IMR-90 (cell line): ENCODE results near the gene MAP3K15. TPM values are rescaled to one million over a fixed set of nuclear protein-coding genes. Genes with fewer than 3 reads are reported as not detected.

Experiments used
- ATAC-seq: fragments of 200-7000 bp; cut with Tn5 transposase; 2 replicates; pipeline ENCODE4 v1.9.1; 2020; ENCODE audit warnings: low read depth, mild to moderate bottlenecking, moderate library complexity
- BruUV-seq: library from RNA; stranded (reverse); fragments of 400-500 nt; replicated peaks from 2 replicates; lab custom pipeline; 2021; lab: Mats Ljungman, UMichigan
- CTCF ChIA-PET: fragments of 300-600 bp; formaldehyde crosslinking; extraction: SDS; loops from one replicate; lab custom pipeline; 2021; ENCODE audit warnings: antibody characterized with exemption; lab: Yijun Ruan, JAX
- POLR2A ChIA-PET: fragments of 300-600 bp; sonication (Branson Sonifier 250); formaldehyde crosslinking; loops from one replicate; lab custom pipeline; 2022; ENCODE audit warnings: antibody characterized with exemption; ENCODE audit not compliant: unreplicated experiment; lab: Charles Lee
- DNase-seq: peaks from one replicate; pipeline ENCODE4 v3.0.0; 2013
- H2AFZ ChIP-seq: replicated peaks from 2 replicates; pipeline ENCODE3; 2013; ENCODE audit warnings: low read length, mild to moderate bottlenecking; ENCODE audit not compliant: poor library complexity
- H2AK5ac ChIP-seq: 2 replicates; pipeline ENCODE4 v1.6.1; 2013; ENCODE audit warnings: low read depth, low read length, inconsistent platforms
- H2AK9ac ChIP-seq: replicated peaks from 2 replicates; pipeline ENCODE3; 2013; ENCODE audit warnings: mild to moderate bottlenecking, low read depth, low read length, moderate library complexity; ENCODE audit not compliant: poor library complexity
- H2BK120ac ChIP-seq: 2 replicates; pipeline ENCODE4 v1.6.1; 2013; ENCODE audit warnings: low read depth, low read length, inconsistent platforms
- H2BK15ac ChIP-seq: 3 replicates; pipeline ENCODE4 v1.6.1; 2013; ENCODE audit warnings: low read depth, low read length, inconsistent platforms
- H2BK20ac ChIP-seq: 2 replicates; pipeline ENCODE4 v1.6.1; 2013; ENCODE audit warnings: low read depth, mild to moderate bottlenecking, inconsistent platforms, low read length, moderate library complexity
- H2BK5ac ChIP-seq: 2 replicates; pipeline ENCODE4 v1.6.1; 2013; ENCODE audit warnings: mild to moderate bottlenecking, low read depth, low read length, inconsistent platforms; ENCODE audit not compliant: poor library complexity, severe bottlenecking
- H3K14ac ChIP-seq: replicated peaks from 2 replicates; pipeline ENCODE4 v1.6.1; 2013; ENCODE audit warnings: low read depth, low read length, inconsistent platforms
- H3K18ac ChIP-seq: 2 replicates; pipeline ENCODE4 v1.6.1; 2013; ENCODE audit warnings: low read depth, low read length, control low read depth
- H3K23ac ChIP-seq: 2 replicates; pipeline ENCODE4 v1.6.1; 2013; ENCODE audit warnings: low read depth, low read length, inconsistent platforms
- H3K27ac ChIP-seq: 2 replicates; pipeline ENCODE4 v1.5.1; 2013; ENCODE audit warnings: mild to moderate bottlenecking, control low read depth, low read length; ENCODE audit not compliant: insufficient read depth
- H3K27me3 ChIP-seq: 2 replicates; pipeline ENCODE4 v1.6.1; 2013; ENCODE audit warnings: low read length; ENCODE audit not compliant: control insufficient read depth, insufficient read depth
- H3K36me3 ChIP-seq: 2 replicates; pipeline ENCODE4 v1.6.1; 2013; ENCODE audit warnings: low read length, mixed read lengths; ENCODE audit not compliant: control insufficient read depth, insufficient read depth
- H3K4ac ChIP-seq: 2 replicates; pipeline ENCODE4 v1.6.1; 2013; ENCODE audit warnings: low read depth, low read length, inconsistent platforms
- H3K4me1 ChIP-seq: 2 replicates; pipeline ENCODE4 v1.6.1; 2013; ENCODE audit warnings: low read length, mixed read lengths; ENCODE audit not compliant: control insufficient read depth, insufficient read depth
- H3K4me2 ChIP-seq: 2 replicates; pipeline ENCODE4 v1.6.1; 2013; ENCODE audit warnings: low read depth, mild to moderate bottlenecking, control low read depth, low read length, moderate library complexity
- H3K4me3 ChIP-seq: 2 replicates; pipeline ENCODE4 v1.5.1; 2013; ENCODE audit warnings: low read depth, mild to moderate bottlenecking, control low read depth, low read length, moderate library complexity; ENCODE audit not compliant: insufficient read depth
- H3K56ac ChIP-seq: 2 replicates; pipeline ENCODE4 v1.6.1; 2013; ENCODE audit warnings: low read length, inconsistent platforms; ENCODE audit not compliant: insufficient read depth; ENCODE audit errors: extremely low read depth
- H3K79me1 ChIP-seq, 2 experiments: 2 replicates each; pipeline ENCODE4 v1.6.1; 2013; ENCODE audit warnings: low read length in 2 of 2, inconsistent platforms in 1 of 2, low read depth in 1 of 2
- H3K9ac ChIP-seq: 2 replicates; pipeline ENCODE4 v1.6.1; 2013; ENCODE audit warnings: low read depth, low read length, control low read depth
- H3K9me1 ChIP-seq: 2 replicates; pipeline ENCODE4 v1.6.1; 2013; ENCODE audit warnings: low read length, inconsistent platforms; ENCODE audit not compliant: insufficient read depth
- H3K9me3 ChIP-seq: 2 replicates; pipeline ENCODE4 v1.6.1; 2013; ENCODE audit warnings: low read length; ENCODE audit not compliant: control insufficient read depth, insufficient read depth
- H4K20me1 ChIP-seq: 2 replicates; pipeline ENCODE4 v1.6.1; 2013; ENCODE audit warnings: low read length, inconsistent platforms; ENCODE audit not compliant: insufficient read depth
- H4K5ac ChIP-seq: 2 replicates; pipeline ENCODE4 v1.6.1; 2013; ENCODE audit warnings: mild to moderate bottlenecking, low read depth, low read length, control low read depth
- H4K8ac ChIP-seq, 2 experiments: 2 replicates each; pipeline ENCODE4 v1.6.1; 2013; ENCODE audit warnings: low read depth in 2 of 2, low read length in 2 of 2, control low read depth in 1 of 2, inconsistent platforms in 1 of 2
- H4K91ac ChIP-seq: 2 replicates; pipeline ENCODE4 v1.6.1; 2013; ENCODE audit warnings: low read depth, low read length, inconsistent platforms; ENCODE audit not compliant: insufficient read depth
- BHLHE40 ChIP-seq: fragments of 150-350 bp; IDR thresholded peaks from 2 replicates; pipeline ENCODE4 v1.6.1; 2016; ENCODE audit warnings: mild to moderate bottlenecking, low read depth, low read length
- CEBPB ChIP-seq: IDR thresholded peaks from 2 replicates; pipeline ENCODE4 v1.6.1; 2012; ENCODE audit warnings: low read depth, low read length, improper control_type of control experiment
- CHD1 ChIP-seq: IDR thresholded peaks from 2 replicates; pipeline ENCODE4 v1.6.1; 2012; ENCODE audit warnings: low read depth, low read length, improper control_type of control experiment
- FOS ChIP-seq: fragments of 150-350 bp; IDR thresholded peaks from 2 replicates; pipeline ENCODE4 v1.6.1; 2016; ENCODE audit warnings: low read depth, low read length
- MAZ ChIP-seq: IDR thresholded peaks from 2 replicates; pipeline ENCODE4 v1.6.1; 2012; ENCODE audit warnings: low read depth, mild to moderate bottlenecking, low read length, improper control_type of control experiment, moderate library complexity, borderline replicate concordance
- MXI1 ChIP-seq: IDR thresholded peaks from 2 replicates; pipeline ENCODE4 v1.6.1; 2012; ENCODE audit warnings: low read depth, mild to moderate bottlenecking, low read length, moderate library complexity, borderline replicate concordance
- NFE2L2 ChIP-seq: fragments of 150-350 bp; IDR thresholded peaks from 2 replicates; pipeline ENCODE4 v1.6.1; 2016; ENCODE audit warnings: low read depth, mild to moderate bottlenecking, low read length
- POLR2A ChIP-seq: IDR thresholded peaks from 2 replicates; pipeline ENCODE4 v1.6.1; 2012; ENCODE audit warnings: mild to moderate bottlenecking, low read depth, low read length
- RAD21 ChIP-seq: IDR thresholded peaks from 2 replicates; pipeline ENCODE4 v1.6.1; 2012; ENCODE audit warnings: low read length, improper control_type of control experiment
- whole genome bisulfite sequencing, 2 experiments: methylation state at CpG; one replicate each; pipeline versions ENCODE4 v1.1.5 to v1.1.7; 2013; ENCODE audit warnings: missing lambda C conversion rate in 2 of 2; ENCODE audit not compliant: insufficient read length in 1 of 2; ENCODE audit errors: extremely low coverage in 2 of 2; 5-methylcytosine and 5-hydroxymethylcytosine counted together
- dilution Hi-C: fragments of 300-500 bp; cut with HindIII; formaldehyde crosslinking; loops from one replicate; pipeline ENCODE4 v1.14.3; 2018; ENCODE audit warnings: low sequenced_read_pairs; ENCODE audit not compliant: unreplicated experiment
- in situ Hi-C: fragments of 300-500 bp; cut with MboI; formaldehyde crosslinking; loops from 3 replicates; pipeline ENCODE4 v1.14.3; 2019; ENCODE audit warnings: low sequenced_read_pairs, inconsistent platforms, mixed read lengths
- intact Hi-C: fragments of 100-400 bp; cut with micrococcal nuclease; formaldehyde crosslinking; loops from 2 replicates; pipeline ENCODE4 v1.10.0; 2022
- polyA plus RNA-seq, 3 experiments: library from polyadenylated mRNA; depleted of rRNA; stranded (reverse); fragments of >200 nt; gene quantifications; 2 replicates each; pipeline ENCODE4 v1.2.3, GENCODE V29; 2012; ENCODE audit warnings: low replicate concordance in 1 of 3
- total RNA-seq: library from RNA; depleted of rRNA; stranded (reverse); fragments of >200 nt; gene quantifications from 2 replicates; pipeline ENCODE4 v1.2.3, GENCODE V29; 2012
- TF ChIP-seq, protein P1 (sequence below): fragments of 150-350 bp; IDR thresholded peaks from 2 replicates; pipeline ENCODE4 v1.6.1; 2016; ENCODE audit warnings: low read depth, mild to moderate bottlenecking, low read length, moderate library complexity, borderline replicate concordance
- TF ChIP-seq, protein P2 (sequence below): fragments of 150-350 bp; IDR thresholded peaks from 2 replicates; pipeline ENCODE4 v1.6.1; 2017; ENCODE audit warnings: mild to moderate bottlenecking, antibody characterized with exemption, low read length, low read depth

The MAP3K15 gene
- total and polyA plus RNA-seq, 2 of the 4 experiments (the other 2 are of a cell fraction) = under 0.01 to 0.10 TPM

DNA sequence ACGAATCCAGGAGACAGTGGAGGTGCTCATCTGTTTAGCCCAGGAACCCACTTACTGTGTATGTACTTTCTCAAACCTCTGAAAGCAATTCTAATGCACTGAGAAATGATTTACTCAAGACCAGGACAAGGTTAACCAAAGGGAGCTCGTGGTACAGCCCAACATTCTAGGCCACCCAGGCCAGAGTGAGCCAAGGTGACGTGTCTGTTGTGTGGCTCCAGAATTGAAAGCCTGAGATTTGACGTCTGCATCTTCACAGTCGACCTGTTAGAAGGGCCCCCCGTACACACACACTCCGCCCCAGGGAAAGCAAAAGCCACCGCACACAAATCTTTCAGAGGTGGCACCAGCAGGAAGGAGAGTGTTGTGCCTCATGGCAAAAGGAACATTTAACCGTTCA, 2.3 kb downstream of the MAP3K15 start:
- H4K20me1 ChIP-seq = no peaks in the 10 kb centered on the region
- H3K56ac ChIP-seq = no peak overlapping the region
- peaks cover 2% of the 10 kb centered on the region; the same call in 1 of the 2 replicates for H3K9me3 ChIP-seq
- H3K27me3 ChIP-seq = peaks cover 8% of the 10 kb centered on the region
- H3K4me2 ChIP-seq = no peak overlapping the region
- no peak for DNase-seq
- H3K27ac ChIP-seq = no peak overlapping the region
- no peak overlapping the region for H3K18ac ChIP-seq
- H3K4me1 ChIP-seq = no peaks in the 10 kb centered on the region
- H2BK5ac ChIP-seq = no peak overlapping the region
- ChIA-PET CTCF (no interaction called here), POLR2A (no interaction called here)
- no peak overlapping the region for H2BK15ac ChIP-seq
- H4K8ac ChIP-seq = no peak overlapping the region
- BruUV-seq = no TSS peak
- no peaks in the 10 kb centered on the region for H3K79me1 ChIP-seq
- in situ Hi-C loops = no loop called here
- no peak overlapping the region for H3K4ac ChIP-seq
- no peaks in the 10 kb centered on the region for H3K36me3 ChIP-seq
- H4K91ac ChIP-seq = no peak overlapping the region
- intact Hi-C loops = no loop called here
- no peak overlapping the region for H2AK9ac ChIP-seq
- no peak overlapping the region for H4K5ac ChIP-seq
- H3K9ac ChIP-seq = no peak overlapping the region
- H2AFZ ChIP-seq = no peak overlapping the region
- H2BK120ac ChIP-seq = no peak overlapping the region
- H3K14ac ChIP-seq = no peak overlapping the region
- no peak for TF ChIP-seq MAZ
- no peak for TF ChIP-seq RAD21
- TF ChIP-seq MXI1 = no peak
- TF ChIP-seq BHLHE40 = no peak
- no peak for TF ChIP-seq CEBPB
- TF ChIP-seq, protein P1, sequence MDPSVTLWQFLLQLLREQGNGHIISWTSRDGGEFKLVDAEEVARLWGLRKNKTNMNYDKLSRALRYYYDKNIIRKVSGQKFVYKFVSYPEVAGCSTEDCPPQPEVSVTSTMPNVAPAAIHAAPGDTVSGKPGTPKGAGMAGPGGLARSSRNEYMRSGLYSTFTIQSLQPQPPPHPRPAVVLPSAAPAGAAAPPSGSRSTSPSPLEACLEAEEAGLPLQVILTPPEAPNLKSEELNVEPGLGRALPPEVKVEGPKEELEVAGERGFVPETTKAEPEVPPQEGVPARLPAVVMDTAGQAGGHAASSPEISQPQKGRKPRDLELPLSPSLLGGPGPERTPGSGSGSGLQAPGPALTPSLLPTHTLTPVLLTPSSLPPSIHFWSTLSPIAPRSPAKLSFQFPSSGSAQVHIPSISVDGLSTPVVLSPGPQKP = no peak
- TF ChIP-seq CHD1 = no peak
- TF ChIP-seq NFE2L2 = no peak
- TF ChIP-seq, protein P2, sequence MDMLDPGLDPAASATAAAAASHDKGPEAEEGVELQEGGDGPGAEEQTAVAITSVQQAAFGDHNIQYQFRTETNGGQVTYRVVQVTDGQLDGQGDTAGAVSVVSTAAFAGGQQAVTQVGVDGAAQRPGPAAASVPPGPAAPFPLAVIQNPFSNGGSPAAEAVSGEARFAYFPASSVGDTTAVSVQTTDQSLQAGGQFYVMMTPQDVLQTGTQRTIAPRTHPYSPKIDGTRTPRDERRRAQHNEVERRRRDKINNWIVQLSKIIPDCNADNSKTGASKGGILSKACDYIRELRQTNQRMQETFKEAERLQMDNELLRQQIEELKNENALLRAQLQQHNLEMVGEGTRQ = no peak
- no peak for TF ChIP-seq POLR2A
- TF ChIP-seq FOS = no peak
- H3K4me3 ChIP-seq = no peak overlapping the region
- H2BK20ac ChIP-seq = no peak overlapping the region
- no peak overlapping the region for H2AK5ac ChIP-seq
- 20% methylated on average over 1 of the region's 9 CpGs; no CpG with 5 or more reads in 1 of the 2 experiments for WGBS, 2 experiments
- dilution Hi-C loops = no loop called here
- ATAC-seq = no peak
- H3K23ac ChIP-seq = no peak overlapping the region
- no peaks in the 10 kb centered on the region for H3K9me1 ChIP-seq
